NCI-H1105 treated with DMSO at 0.1 percent for 48 hours (cell line): ENCODE data around the gene HOMER2.

ENCODE experiments used
- DNase-seq: peaks from one replicate; lab custom pipeline; 2025; lab: John Stamatoyannopoulos, UW

The HOMER2 gene

GRCh38 chr15:82856397-82857170 is 95.9 kb downstream of the HOMER2 start:
- DNase-seq, result no peak

- DNase-seq, result no peak
These were observed 97.0 kb downstream of the HOMER2 start for GRCh38 chr15:82855286-82856100.

DNA sequence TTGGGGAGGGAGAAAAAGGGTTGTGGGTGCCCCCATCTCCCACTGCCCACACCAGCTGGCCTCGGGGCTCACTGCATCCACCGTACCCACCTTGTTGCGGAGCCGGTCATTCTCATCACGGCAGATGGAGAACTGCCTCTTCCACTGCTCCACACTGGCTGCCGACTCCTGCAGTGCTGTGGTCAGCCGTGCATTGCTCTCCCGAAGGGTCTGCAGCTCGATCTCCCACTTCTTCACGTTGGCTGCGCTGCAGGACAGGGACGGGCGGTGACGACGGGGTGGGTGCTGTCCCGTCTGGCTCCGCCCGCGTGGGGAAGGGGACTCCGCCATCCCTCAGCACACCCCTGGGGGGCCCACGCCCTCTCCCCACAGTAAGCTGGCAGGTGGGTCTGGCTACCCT is 98.0 kb downstream of the HOMER2 start:
- no peak for DNase-seq

DNA sequence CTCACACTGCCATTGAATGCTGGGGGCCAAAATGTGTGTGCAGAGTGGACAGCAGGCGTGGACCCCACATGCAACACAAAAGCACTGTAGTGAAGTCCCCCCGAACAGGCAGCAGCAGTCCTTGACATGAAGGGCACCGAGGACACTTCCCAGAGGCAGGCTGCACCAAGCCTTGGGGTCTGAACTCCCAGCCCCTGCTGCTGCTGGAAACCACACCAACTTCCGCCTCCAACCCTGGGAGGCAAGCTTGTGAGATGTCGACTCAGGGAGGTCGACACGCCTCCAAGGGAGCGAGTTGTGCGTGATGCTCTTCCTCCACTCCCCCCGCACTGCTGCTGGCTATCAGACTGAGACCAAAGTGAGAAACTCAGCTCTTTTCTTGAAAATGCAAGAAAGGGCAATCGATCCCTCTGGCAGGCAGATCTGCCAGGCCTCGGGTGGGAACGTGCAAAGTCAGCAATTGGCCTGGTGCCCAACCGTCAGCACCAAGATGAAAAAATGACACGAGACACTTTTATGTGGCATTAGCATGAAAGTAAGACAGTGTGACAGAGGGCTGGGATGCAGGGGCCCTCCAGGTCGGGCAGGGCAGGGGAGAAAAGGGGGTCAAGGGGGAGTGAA is 99.5 kb downstream of the HOMER2 start:
- no peak for DNase-seq

DNA sequence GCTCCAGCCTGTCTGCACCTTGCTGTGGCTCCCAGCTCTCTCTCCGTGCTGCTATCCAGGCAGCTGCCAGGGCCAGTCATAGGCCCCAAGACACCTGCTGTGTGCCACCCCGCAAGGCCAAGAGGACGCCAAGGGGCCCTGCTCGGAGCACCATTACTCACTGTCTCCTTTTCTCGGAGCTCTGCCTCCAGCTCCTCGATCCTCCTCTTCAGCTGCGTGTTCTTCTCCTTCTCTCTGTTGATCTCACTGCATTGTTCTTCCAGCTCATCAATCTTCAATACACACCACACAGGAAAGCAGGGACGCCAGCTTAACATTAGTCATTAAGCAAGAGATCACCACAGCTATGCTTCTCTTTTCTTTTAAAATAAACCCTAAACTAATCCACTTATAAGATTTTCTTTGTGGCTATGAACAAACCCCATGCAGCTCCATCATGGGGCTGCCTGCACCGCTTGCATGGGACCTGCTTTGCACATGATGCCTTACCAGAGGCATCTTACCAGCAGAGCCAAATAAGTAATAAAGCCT is 100.5 kb downstream of the HOMER2 start:
- no peak for DNase-seq

GRCh38 chr15:82851306-82851850 is 101.1 kb downstream of the HOMER2 start:
- DNase-seq, result no peak

- DNase-seq, result no peak
These were observed 101.8 kb downstream of the HOMER2 start for GRCh38 chr15:82850731-82851130.

- no peak for DNase-seq
These were observed 102.7 kb downstream of the HOMER2 start for GRCh38 chr15:82849556-82850512.

GRCh38 chr15:82848241-82848993 is 104.1 kb downstream of the HOMER2 start:
- no peak for DNase-seq

DNA sequence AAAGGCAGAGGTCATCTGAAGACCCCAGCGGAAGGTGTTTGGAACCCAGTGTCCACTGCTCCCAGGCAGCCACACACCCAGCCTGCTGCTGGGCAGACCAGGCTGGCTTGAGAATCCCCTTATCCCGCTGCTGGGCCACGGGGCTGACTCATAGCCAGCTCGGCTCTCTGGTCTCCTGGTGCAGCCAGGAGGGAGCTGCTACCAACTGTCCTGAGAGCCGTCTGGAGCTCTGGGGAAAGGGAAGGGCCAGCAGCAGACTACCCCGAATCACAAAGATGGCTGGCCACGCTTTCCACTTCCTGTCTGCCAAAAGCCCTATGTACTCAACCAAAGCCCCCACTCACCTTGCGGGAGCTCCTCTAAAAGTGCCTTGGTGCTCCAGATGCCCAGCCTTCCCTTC is 104.8 kb downstream of the HOMER2 start:
- no peak for DNase-seq

GRCh38 chr15:82846621-82847020 is 105.9 kb downstream of the HOMER2 start:
- no peak for DNase-seq

- no peak for DNase-seq
These were observed 106.8 kb downstream of the HOMER2 start for GRCh38 chr15:82845686-82846085.

DNA sequence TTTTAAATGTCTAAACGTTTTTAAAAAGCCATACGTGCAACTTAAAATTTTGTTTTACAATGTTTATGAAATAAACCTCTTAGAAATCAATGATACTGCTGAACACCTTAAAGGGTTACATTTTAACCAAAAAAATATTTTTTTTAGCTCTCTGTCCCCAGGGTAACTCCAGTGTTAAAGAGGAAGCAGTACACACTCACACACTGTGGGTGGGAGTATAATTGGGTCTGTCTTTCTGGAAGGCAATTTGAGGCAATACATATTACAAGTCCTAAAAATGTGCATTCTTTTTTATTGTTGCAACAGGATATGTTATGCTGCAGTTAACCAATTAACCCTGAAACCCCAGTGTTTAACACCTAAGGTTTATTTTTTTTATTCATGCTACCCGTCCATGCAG is 109.0 kb downstream of the HOMER2 start:
- DNase-seq, result no peak

- DNase-seq, result no peak
These were observed 112.4 kb downstream of the HOMER2 start for GRCh38 chr15:82840166-82840565.

DNA sequence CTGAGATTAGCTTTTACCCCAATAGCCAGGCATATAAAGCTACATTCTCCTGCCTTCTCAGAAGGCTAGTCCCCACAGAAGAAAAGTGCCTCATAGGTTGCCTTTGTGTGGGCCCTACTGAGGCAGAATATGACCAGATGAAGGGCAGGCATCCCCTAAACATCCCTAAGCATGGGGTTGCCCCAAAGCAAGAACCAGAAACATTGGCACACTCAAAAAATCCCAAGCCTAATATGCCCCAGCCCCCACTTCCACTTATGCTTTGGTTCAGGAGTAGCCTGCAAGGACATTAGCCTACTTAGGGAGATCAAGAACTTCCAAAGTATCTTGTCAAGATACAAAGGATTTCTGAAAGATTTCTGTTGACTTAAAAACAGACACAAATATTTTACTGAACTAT is 113.4 kb downstream of the HOMER2 start:
- no peak for DNase-seq

DNA sequence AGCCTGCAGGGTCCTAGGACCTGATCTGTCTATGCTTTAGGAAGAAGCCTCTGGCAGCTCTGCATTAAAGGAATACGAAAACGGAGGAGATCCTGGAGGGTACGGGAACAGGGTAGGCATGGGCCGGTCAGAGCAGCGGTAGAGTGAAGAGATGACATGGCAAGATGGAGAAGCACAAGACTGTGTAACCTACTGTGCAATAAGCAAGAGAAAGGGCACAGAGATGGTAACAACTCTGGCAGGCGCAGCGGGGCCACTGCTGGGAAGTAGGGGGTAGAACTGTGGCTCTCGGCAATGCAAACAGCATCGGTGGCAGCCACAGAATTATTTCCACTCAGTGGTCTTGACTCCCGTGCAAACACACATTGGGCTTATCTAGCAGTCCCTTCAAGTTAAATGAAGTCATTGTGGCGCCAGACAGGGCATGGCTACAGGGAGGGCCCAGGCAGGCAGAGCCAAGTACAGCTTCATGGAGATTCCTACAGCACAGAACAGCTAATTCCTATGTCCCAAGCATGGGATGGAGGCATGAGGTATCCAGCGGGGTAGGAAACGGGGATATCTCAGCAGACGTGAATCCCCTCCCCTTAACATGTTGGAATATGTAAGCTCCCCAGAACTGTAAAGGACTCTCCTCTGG is 114.3 kb downstream of the HOMER2 start:
- DNase-seq, result no peak

DNA sequence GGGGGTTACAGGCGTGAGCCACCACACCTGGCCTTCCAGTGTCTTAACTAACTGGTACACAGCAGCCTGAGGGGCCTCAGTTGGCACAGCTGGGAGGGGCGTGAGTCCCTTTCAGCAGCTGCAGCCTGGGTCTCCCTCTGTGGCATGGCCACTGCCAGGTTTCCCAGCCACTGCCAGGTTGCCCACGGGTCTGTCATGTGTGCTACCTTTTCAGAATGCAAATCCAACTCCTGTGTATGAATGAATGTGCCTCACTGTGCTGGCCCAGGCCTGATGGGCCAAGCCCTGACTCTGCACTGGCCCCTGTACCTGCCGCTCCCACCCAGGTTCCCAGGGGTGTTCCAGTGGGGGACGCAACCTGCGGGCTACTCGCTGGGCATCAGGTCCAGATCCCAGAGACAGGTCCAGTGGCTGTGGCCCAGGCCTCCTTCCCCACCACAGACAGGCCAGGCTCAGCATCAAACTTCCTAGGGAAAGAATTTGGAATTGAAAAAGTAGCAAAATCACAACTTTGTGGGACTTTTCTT is 117.1 kb downstream of the HOMER2 start:
- DNase-seq, result no peak

DNA sequence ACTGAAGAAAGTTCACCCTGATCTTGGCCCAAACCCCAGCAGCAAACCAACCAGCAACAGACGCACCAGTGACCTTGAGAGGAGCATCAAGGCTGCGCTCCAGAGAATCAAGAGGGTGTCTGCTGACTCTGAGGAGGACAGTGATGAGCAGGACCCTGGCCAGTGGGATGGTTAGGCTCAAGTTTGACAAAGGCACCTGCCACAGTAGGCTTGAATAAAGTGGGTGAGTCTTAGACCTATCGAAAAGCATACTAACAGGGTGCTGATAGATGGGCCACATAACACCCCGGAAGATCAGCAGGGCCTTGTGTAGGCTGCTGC is 119.2 kb downstream of the HOMER2 start:
- no peak for DNase-seq

GRCh38 chr15:82832601-82833361 is 119.7 kb downstream of the HOMER2 start:
- DNase-seq, result no peak
